NCI-H2107 treated with DMSO at 0.1 percent for 48 hours (cell line): ENCODE data around the gene CCDC149.

ENCODE experiments used
- DNase-seq: peaks from one replicate; lab custom pipeline; 2025; ENCODE audit not compliant: unreplicated experiment; lab: John Stamatoyannopoulos, UW

Gene CCDC149

GRCh38 chr4:24805566-24805965 lies 107.3 kb downstream of the CCDC149 start:
- no peak for DNase-seq

DNA sequence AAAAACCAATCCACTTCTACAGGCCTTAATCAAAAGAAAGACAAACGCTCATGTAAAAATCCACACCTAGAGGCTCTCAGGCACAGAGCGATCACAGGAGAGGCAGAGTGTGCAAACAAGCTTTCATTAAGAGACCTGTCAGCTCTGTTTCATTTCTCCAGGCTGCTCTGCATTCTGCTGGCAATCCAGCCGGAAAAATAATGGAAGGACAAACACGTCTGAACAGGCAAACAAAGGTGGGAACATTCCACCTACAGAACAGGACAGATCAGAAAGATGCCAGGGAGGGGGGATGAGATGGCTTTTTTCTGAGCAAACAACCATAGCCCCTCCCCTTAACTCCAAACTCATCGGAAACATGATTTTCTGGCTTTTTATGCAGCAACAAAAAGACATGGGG lies 107.8 kb downstream of the CCDC149 start:
- no peak for DNase-seq

DNA sequence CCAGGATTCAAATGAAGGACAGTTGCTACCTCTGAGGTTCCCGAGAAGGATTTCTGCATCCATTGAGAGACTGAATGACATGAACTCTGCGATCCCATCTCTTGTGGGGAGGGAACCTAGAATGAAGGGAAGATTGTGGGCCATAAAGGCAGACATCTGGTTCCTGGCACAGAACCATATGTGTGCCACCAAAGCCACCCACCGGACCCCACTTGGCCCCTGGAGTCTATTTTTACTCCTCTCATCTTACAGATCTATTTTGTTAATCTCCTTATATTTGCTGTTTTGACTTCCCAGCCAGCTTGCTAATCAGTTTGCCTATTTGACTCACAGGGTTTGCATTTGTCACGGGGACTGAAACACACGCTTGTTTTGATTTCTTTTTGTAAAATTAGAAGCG lies 110.2 kb downstream of the CCDC149 start:
- no peak for DNase-seq

DNA sequence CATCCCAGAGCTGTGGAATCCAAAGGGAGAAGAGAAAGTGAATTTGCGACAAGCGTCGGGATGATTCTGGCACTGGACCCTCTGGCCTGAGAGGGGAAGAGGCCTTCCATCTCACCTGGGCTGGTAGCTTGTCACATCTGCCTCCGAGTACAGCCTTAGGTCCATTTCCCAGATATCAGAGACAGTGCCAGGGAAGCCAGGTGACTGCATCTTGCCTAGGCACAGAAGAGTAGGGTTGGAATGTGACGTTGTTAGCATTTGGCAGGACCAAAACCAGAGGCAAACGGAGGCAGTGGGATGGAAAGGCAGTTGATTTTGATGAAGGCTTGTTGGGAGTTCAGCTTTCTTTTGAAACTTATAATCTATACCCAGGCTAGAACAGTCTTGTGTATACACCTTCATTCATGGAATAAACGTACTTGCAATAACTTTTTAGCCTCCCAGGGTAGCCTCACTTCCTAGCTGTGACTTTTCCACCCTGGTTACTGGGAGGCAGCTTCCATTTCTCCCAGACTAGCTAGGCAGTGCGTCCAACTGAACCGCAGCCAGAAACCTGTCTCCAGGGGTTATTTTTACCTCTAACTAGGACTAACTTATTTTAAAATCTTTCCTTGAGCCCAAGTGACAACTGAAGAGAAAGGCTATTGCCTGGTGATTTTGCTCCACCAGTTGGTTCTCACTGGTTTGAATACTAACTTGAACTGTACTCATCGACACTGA lies 111.5 kb downstream of the CCDC149 start:
- no peak for DNase-seq

GRCh38 chr4:24800325-24800895 lies 112.4 kb downstream of the CCDC149 start:
- no peak for DNase-seq

DNA sequence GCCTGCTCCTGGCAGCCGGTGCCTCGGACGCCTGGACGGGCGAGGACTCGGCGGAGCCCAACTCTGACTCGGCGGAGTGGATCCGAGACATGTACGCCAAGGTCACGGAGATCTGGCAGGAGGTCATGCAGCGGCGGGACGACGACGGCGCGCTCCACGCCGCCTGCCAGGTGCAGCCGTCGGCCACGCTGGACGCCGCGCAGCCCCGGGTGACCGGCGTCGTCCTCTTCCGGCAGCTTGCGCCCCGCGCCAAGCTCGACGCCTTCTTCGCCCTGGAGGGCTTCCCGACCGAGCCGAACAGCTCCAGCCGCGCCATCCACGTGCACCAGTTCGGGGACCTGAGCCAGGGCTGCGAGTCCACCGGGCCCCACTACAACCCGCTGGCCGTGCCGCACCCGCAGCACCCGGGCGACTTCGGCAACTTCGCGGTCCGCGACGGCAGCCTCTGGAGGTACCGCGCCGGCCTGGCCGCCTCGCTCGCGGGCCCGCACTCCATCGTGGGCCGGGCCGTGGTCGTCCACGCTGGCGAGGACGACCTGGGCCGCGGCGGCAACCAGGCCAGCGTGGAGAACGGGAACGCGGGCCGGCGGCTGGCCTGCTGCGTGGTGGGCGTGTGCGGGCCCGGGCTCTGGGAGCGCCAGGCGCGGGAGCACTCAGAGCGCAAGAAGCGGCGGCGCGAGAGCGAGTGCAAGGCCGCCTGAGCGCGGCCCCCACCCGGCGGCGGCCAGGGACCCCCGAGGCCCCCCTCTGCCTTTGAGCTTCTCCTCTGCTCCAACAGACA lies 113.1 kb downstream of the CCDC149 start:
- no peak for DNase-seq

DNA sequence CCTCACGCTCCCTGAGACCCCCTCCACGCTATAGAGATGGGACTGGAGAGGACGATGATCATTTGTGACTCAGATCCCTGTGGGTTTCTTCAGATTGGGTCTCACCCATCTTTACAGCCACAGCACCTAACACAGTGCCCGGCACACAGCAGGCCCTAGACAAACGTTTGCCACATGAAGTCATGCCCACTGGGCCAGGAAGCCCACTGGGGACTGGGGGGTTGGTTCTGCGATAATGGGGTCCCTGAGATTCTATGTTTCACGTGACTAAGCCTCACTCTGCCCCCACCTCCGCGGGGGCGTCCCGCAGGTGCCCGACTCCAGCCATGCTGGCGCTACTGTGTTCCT lies 113.7 kb downstream of the CCDC149 start:
- no peak for DNase-seq

DNA sequence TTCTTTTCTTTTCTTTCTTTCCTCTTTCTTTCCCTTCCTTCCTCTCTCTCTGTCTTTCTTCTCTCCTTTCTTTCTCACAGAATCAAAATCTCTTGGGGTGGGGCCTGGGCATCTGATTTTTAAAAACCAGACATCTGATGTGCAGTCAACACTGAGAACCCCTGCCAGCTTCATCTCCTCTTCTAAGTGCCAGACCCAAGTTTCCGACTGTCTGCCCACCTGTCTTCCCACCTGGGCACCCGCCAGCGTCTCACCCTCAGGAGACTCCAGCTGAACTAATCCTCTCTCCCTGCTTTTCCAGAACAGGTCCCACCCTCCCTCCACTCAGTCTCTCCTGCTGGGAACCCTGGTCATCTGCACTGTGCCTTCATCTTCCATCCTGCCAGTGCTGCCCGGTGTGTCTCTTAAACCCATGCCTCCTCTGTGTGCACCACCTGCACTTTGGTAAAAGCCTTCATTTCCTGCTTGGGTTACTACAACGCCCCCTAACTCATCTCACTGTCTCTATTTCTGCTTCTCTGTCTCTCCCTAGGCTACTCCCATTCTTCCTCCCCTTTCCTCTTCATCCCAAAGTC lies 114.7 kb downstream of the CCDC149 start:
- no peak for DNase-seq

DNA sequence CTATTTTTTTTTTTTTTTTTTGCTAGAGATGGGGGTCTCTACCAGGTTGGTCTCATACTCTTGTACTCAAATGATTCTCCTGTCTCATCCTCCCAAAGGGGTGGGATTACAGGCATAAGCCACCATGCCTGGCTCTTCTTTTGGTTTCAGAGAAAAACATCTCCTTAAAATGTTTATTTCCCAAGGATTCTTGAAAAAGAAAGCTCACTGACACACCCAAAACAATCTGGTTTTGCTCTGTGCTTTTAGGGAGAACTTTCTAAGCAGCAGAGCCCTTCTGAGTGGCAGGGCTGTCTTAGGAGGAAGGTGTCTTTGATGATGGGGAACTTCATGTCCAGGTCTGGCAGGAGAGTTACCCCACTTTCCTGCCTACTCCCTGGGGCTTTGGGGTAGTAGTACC lies 116.2 kb downstream of the CCDC149 start:
- no peak for DNase-seq

GRCh38 chr4:24795666-24796381 lies 117.0 kb downstream of the CCDC149 start:
- DNase-seq, result no peak

DNA sequence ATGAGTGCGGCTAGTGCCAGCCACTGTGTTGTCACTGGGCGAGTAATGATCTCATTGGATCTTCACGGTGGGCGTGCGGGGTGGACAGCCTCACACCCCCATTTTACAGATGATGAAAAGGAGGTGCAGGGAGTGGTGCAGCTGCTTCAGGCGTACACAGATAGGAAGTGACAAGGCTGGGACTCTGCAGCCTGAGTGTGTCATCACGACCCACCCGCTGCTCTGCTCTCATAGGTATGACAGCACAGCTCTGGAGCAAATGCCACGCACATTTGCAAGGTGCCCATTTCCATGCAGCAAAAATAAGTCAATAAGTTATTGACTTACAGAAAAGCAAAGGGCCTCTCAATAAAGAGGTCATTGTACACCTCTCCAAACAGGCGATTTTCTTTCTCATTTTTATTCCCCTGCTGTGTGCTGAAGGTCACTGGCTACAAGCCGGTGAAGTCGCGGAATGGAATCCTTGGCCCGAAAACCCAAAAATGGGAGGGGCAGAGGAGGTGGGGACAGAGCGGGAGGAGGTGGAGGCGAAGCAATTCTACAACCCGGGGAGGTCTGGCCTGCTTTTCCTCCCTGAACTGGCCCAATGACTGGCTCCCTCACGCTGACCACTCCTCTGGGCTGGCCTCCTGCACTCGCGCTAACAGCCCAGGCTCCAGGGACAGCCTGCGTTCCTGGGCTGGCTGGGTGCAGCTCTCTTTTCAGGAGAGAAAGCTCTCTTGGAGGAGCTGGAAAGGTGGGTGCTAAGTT lies 117.8 kb downstream of the CCDC149 start, which contains the start of gene SOD3:
Gene SOD3, plus strand, starts transcription at position 658 of the 750 bp plus-strand sequence. CDS start 3,949 bp downstream, outside the sequence.
- no peak for DNase-seq

- no peak for DNase-seq
Measured at GRCh38 chr4:24794480-24794879, 118.4 kb downstream of the CCDC149 start.

DNA sequence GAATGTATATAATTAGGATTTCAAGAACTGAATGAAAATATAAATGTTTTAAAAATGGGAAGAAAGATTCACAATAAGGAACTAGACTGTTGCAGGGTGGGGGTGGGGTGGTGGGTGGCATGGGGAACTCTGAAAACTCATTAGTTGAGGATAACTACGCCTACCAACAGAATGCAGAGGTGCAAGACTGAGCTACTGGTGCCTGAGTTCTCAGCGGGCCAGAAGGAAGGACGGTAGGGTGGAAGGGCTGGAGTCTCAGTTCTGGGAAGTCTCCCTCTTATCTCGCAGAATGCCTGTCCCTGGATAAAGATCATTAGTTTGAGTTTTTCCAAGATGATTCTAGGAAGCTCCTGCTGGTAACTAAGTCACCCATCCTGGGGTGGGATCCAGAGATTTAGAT lies 118.8 kb downstream of the CCDC149 start:
- DNase-seq, result no peak

- DNase-seq, result no peak
Measured at GRCh38 chr4:24793219-24794005, 119.4 kb downstream of the CCDC149 start.

- DNase-seq, result no peak
Measured at GRCh38 chr4:24792552-24792951, 120.3 kb downstream of the CCDC149 start.

DNA sequence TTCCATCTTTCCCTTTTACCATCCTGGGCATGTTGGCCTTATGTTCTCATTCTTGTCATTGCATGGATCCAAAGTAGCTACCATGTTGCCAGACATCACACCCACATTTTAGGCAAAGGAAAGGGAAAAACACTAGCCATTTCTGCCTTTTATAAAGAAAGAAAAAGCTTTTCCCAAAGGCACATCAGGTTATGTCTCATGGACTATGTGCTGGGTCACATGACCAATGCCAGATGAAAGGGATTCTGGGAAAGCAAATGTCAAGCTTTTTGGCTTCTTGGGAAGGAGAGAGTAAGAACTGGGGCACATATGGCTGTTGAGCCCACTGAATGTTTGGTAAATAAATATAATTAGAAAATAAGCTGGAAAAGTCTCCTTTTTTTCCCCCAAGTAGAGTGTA lies 121.8 kb downstream of the CCDC149 start:
- DNase-seq, result no peak

- no peak for DNase-seq
Measured at GRCh38 chr4:24783506-24783905, 129.3 kb downstream of the CCDC149 start.

GRCh38 chr4:24781999-24782745 lies 130.7 kb downstream of the CCDC149 start:
- DNase-seq, result no peak

GRCh38 chr4:24780936-24781495 lies 131.8 kb downstream of the CCDC149 start:
- DNase-seq, result no peak
